MM.1S (cell line): Measurements from ENCODE around the gene LYZL4.

Source experiments
- DNase-seq: peaks from one replicate; pipeline ENCODE4 v3.0.0-alpha.2; 2015
- H2AFZ ChIP-seq: fragments of 300-600 bp; sonication (generic); 2 replicates; pipeline ENCODE4 v1.6.0; 2016; ENCODE audit warnings: antibody characterized with exemption, low read length
- H3F3A ChIP-seq: fragments of 300-600 bp; sonication (generic); 2 replicates; pipeline ENCODE4 v1.6.1; 2016; ENCODE audit warnings: mild to moderate bottlenecking, antibody characterized with exemption, low read length, moderate library complexity, mixed read lengths; ENCODE audit not compliant: insufficient read depth
- H3K27ac ChIP-seq: fragments of 300-600 bp; sonication (generic); 2 replicates; pipeline ENCODE4 v1.5.1; 2016; ENCODE audit warnings: mild to moderate bottlenecking, low read length
- H3K27me3 ChIP-seq: fragments of 300-600 bp; sonication (generic); replicated peaks from 2 replicates; pipeline ENCODE4 v1.6.0; 2016; ENCODE audit warnings: low read length; ENCODE audit not compliant: insufficient read depth
- H3K36me3 ChIP-seq: fragments of 300-600 bp; sonication (generic); replicated peaks from 2 replicates; pipeline ENCODE4 v1.6.1; 2016; ENCODE audit warnings: mild to moderate bottlenecking, low read length, mixed read lengths; ENCODE audit not compliant: insufficient read depth
- H3K4me1 ChIP-seq: fragments of 300-600 bp; sonication (generic); 2 replicates; pipeline ENCODE4 v1.6.1; 2016; ENCODE audit warnings: low read length, mixed read lengths
- H3K4me2 ChIP-seq: fragments of 300-600 bp; sonication (generic); 2 replicates; pipeline ENCODE4 v1.6.0; 2016; ENCODE audit warnings: low read depth, low read length
- H3K4me3 ChIP-seq: fragments of 300-600 bp; sonication (generic); 2 replicates; pipeline ENCODE4 v1.5.1; 2016; ENCODE audit warnings: low read length, mixed read lengths
- H3K79me2 ChIP-seq: fragments of 300-600 bp; sonication (generic); 2 replicates; pipeline ENCODE4 v1.6.1; 2016; ENCODE audit warnings: mixed run types, low read length, mixed read lengths
- H3K9ac ChIP-seq: fragments of 300-600 bp; sonication (generic); 2 replicates; pipeline ENCODE4 v1.6.1; 2016; ENCODE audit warnings: low read length, mixed read lengths
- H3K9me2 ChIP-seq: fragments of 300-600 bp; sonication (generic); replicated peaks from 2 replicates; pipeline ENCODE4 v1.6.1; 2016; ENCODE audit warnings: mild to moderate bottlenecking, low read length, mixed read lengths; ENCODE audit not compliant: insufficient read depth
- H3K9me3 ChIP-seq: fragments of 300-600 bp; sonication (generic); replicated peaks from 2 replicates; pipeline ENCODE4 v1.6.1; 2016; ENCODE audit warnings: mild to moderate bottlenecking, low read length, mixed read lengths; ENCODE audit not compliant: insufficient read depth
- H4K20me1 ChIP-seq: fragments of 300-600 bp; sonication (generic); 2 replicates; pipeline ENCODE4 v1.6.1; 2016; ENCODE audit warnings: mild to moderate bottlenecking, low read length, moderate library complexity, mixed read lengths; ENCODE audit not compliant: insufficient read depth
- CTCF ChIP-seq: fragments of 300-600 bp; sonication (generic); IDR thresholded peaks from 2 replicates; pipeline ENCODE4 v1.5.1; 2016; ENCODE audit warnings: antibody characterized with exemption, low read length, mixed read lengths
- EZH2 ChIP-seq: fragments of 300-600 bp; sonication (generic); optimal IDR thresholded peaks from 2 replicates; pipeline ENCODE3; 2017; ENCODE audit warnings: low read depth, mild to moderate bottlenecking, antibody characterized with exemption, low read length, mixed read lengths
- EZH2phosphoT487 ChIP-seq: fragments of 300-600 bp; sonication (generic); IDR thresholded peaks from 2 replicates; pipeline ENCODE4 v1.6.1; 2018; ENCODE audit warnings: antibody characterized with exemption, low read length

The LYZL4 gene

GRCh38 chr3:42403737-42404136, 6.7 kb downstream of the LYZL4 start:
- Histone ChIP-seq H2AFZ (no peak overlapping the region), H3K27me3 (no peaks in the 10 kb centered on the region), H3K9me3 (no peaks in the 10 kb centered on the region), H3K79me2 (no peaks in the 10 kb centered on the region), H3K27ac (no peak overlapping the region), H3K36me3 (no peaks in the 10 kb centered on the region), H3K9ac (no peak overlapping the region), H3K4me2 (no peak overlapping the region), H4K20me1 (no peaks in the 10 kb centered on the region), H3F3A (no peaks in the 10 kb centered on the region), H3K4me1 (no peaks in the 10 kb centered on the region), H3K4me3 (no peak overlapping the region), H3K9me2 (no peaks in the 10 kb centered on the region)
- DNase-seq, result no peak
- TF ChIP-seq CTCF (no peak), EZH2phosphoT487 (no peak), EZH2 (no peak)

- H3K9me3 ChIP-seq, result no peaks in the 10 kb centered on the region
- H3K4me1 ChIP-seq, result no peaks in the 10 kb centered on the region
- H3K27ac ChIP-seq, result no peak overlapping the region
- no peak for DNase-seq
- no peaks in the 10 kb centered on the region for H3K27me3 ChIP-seq
- H3F3A ChIP-seq, result no peaks in the 10 kb centered on the region
- H3K79me2 ChIP-seq, result no peaks in the 10 kb centered on the region
- H2AFZ ChIP-seq, result no peak overlapping the region
- H4K20me1 ChIP-seq, result no peaks in the 10 kb centered on the region
- H3K4me2 ChIP-seq, result no peak overlapping the region
- H3K36me3 ChIP-seq, result no peaks in the 10 kb centered on the region
- TF ChIP-seq EZH2 (no peak), CTCF (no peak), EZH2phosphoT487 (no peak)
- H3K9me2 ChIP-seq, result no peaks in the 10 kb centered on the region
- no peak overlapping the region for H3K9ac ChIP-seq
- H3K4me3 ChIP-seq, result no peak overlapping the region
Observed at GRCh38 chr3:42402394-42403096, 7.9 kb downstream of the LYZL4 start.

GRCh38 chr3:42398080-42398479, 12.3 kb downstream of the LYZL4 start:
- no peak overlapping the region for H3K27ac ChIP-seq

GRCh38 chr3:42397644-42398043, 12.8 kb downstream of the LYZL4 start:
- Histone ChIP-seq H3K27ac (no peak overlapping the region), H2AFZ (no peak overlapping the region), H3K36me3 (no peaks in the 10 kb centered on the region), H3F3A (no peaks in the 10 kb centered on the region), H4K20me1 (no peaks in the 10 kb centered on the region), H3K4me2 (no peak overlapping the region), H3K9ac (no peak overlapping the region), H3K27me3 (no peaks in the 10 kb centered on the region), H3K9me3 (no peaks in the 10 kb centered on the region), H3K79me2 (no peaks in the 10 kb centered on the region), H3K4me1 (no peaks in the 10 kb centered on the region), H3K9me2 (no peaks in the 10 kb centered on the region), H3K4me3 (no peak overlapping the region)
- no peak for DNase-seq
- TF ChIP-seq CTCF, result no peak
- TF ChIP-seq EZH2phosphoT487, result no peak
- TF ChIP-seq EZH2, result no peak

More at GRCh38 chr3:42398080-42398479, 12.3 kb downstream of the LYZL4 start:
- Histone ChIP-seq H3K36me3 (no peaks in the 10 kb centered on the region), H3K79me2 (no peaks in the 10 kb centered on the region), H2AFZ (no peak overlapping the region), H3F3A (no peaks in the 10 kb centered on the region), H3K4me1 (no peaks in the 10 kb centered on the region), H3K9ac (no peak overlapping the region), H3K9me2 (no peaks in the 10 kb centered on the region), H3K4me2 (no peak overlapping the region), H3K27me3 (no peaks in the 10 kb centered on the region), H3K4me3 (no peak overlapping the region), H3K9me3 (no peaks in the 10 kb centered on the region), H4K20me1 (no peaks in the 10 kb centered on the region)
- no peak for DNase-seq
- no peak for TF ChIP-seq EZH2
